ENCODE results near the gene GOLGA8K. TPM values are rescaled to one million over a fixed set of nuclear protein-coding genes. Genes with fewer than 3 reads are reported as not detected.
"Not testable (repeated sequence)": the region's sequence is repeated elsewhere in the genome, so short reads cannot be mapped to it uniquely, and the experiment has no call there.

The GOLGA8K gene
- total and polyA plus RNA-seq, 2 of the 8 experiments (the other 6 are each of a cell fraction or from before 2014, with no cell fraction given): 0.47 to 1.3 TPM

- H3K79me1 ChIP-seq (ENCODE audit: low read depth, low read length); H3K23me2 ChIP-seq (ENCODE audit: low read depth, low read length); H3K9me3 ChIP-seq (ENCODE audit: insufficient read depth in 2 of 2, low read depth in 1 of 2, low read length in 1 of 2); FAIRE-seq; H2BK5ac ChIP-seq (ENCODE audit: low read depth, low read length); CTCF ChIA-PET (ENCODE audit: partially characterized antibody); H3K4me3 ChIP-seq (ENCODE audit: extremely low read depth in 1 of 4, insufficient read depth in 2 of 4, low read depth in 3 of 4, low read length in 4 of 4); H3K56ac ChIP-seq (replicated peaks; ENCODE audit: insufficient read length, low read depth, low read length); H2BK12ac ChIP-seq (ENCODE audit: low read depth, low read length); H3K79me2 ChIP-seq (ENCODE audit: control insufficient read depth in 1 of 2, insufficient read depth in 2 of 2, low read length in 2 of 2); H4K5ac ChIP-seq (ENCODE audit: insufficient read length, low read depth, low read length); H3K4me2 ChIP-seq (ENCODE audit: insufficient read depth in 1 of 2, low read depth in 2 of 2, low read length in 2 of 2); H4K91ac ChIP-seq (replicated peaks; ENCODE audit: insufficient read length, low read length); H3K18ac ChIP-seq (ENCODE audit: extremely low read depth, low read length); H2BK20ac ChIP-seq (ENCODE audit: low read length); H2AK5ac ChIP-seq (ENCODE audit: low read depth, low read length); H2BK120ac ChIP-seq (replicated peaks; ENCODE audit: low read depth, low read length); H3K9ac ChIP-seq (replicated peaks in 1 of 4; ENCODE audit: extremely low read depth in 1 of 4, low read depth in 3 of 4, low read length in 3 of 4); H2AFZ ChIP-seq (ENCODE audit: low read length); H3K27me3 ChIP-seq (replicated peaks in 1 of 4; ENCODE audit: control insufficient read depth in 3 of 4, extremely low read depth in 1 of 4, insufficient read depth in 3 of 4, low read length in 3 of 4); H3K27ac ChIP-seq (ENCODE audit: low read depth, low read length); H3K23ac ChIP-seq (ENCODE audit: insufficient read length); H3K36me3 ChIP-seq (ENCODE audit: control insufficient read depth in 2 of 4, insufficient read depth in 4 of 4, low read length in 3 of 4); H4K20me1 ChIP-seq (replicated peaks in 1 of 2; ENCODE audit: control insufficient read depth in 1 of 2, insufficient read depth in 2 of 2, low read length in 2 of 2); H4K8ac ChIP-seq (ENCODE audit: extremely low read depth, insufficient read depth, low read length); H3K4me1 ChIP-seq (replicated peaks in 1 of 4; ENCODE audit: control insufficient read depth in 3 of 4, insufficient read depth in 4 of 4, low read length in 3 of 4); H2BK15ac ChIP-seq (ENCODE audit: low read length); DNase-seq (ENCODE audit: low read depth in 1 of 2, low spot score in 2 of 2); H3K14ac ChIP-seq (ENCODE audit: insufficient read length); H3K4ac ChIP-seq (replicated peaks; ENCODE audit: insufficient read length, low read depth, low read length); POLR2A ChIA-PET (ENCODE audit: partially characterized antibody): not testable (repeated sequence)
- WGBS, 2 experiments (ENCODE audit: extremely low coverage in 1 of 2, insufficient coverage in 1 of 2, insufficient read length in 1 of 2, insufficient replicate concordance in 2 of 2, low coverage in 1 of 2, low lambda C conversion rate in 2 of 2, missing lambda C conversion rate in 1 of 2): no CpG with 5 or more reads among the region's 14 CpGs
Measured at GRCh38 chr15:32388050-32388648, 14.9 kb downstream of the GOLGA8K start.

GRCh38 chr15:32385823-32386495 lies 17.1 kb downstream of the GOLGA8K start:
- H3K79me2 ChIP-seq (ENCODE audit: control insufficient read depth in 1 of 2, insufficient read depth in 2 of 2, low read length in 2 of 2); H3K4me3 ChIP-seq (ENCODE audit: extremely low read depth in 1 of 4, insufficient read depth in 2 of 4, low read depth in 3 of 4, low read length in 4 of 4); FAIRE-seq; DNase-seq (ENCODE audit: low read depth in 1 of 2, low spot score in 2 of 2); H3K4me2 ChIP-seq (ENCODE audit: insufficient read depth in 1 of 2, low read depth in 2 of 2, low read length in 2 of 2); CTCF ChIA-PET (ENCODE audit: partially characterized antibody); H2BK12ac ChIP-seq (ENCODE audit: low read depth, low read length); H4K20me1 ChIP-seq (replicated peaks in 1 of 2; ENCODE audit: control insufficient read depth in 1 of 2, insufficient read depth in 2 of 2, low read length in 2 of 2); H3K23me2 ChIP-seq (ENCODE audit: low read depth, low read length); H3K4me1 ChIP-seq (replicated peaks in 1 of 4; ENCODE audit: control insufficient read depth in 3 of 4, insufficient read depth in 4 of 4, low read length in 3 of 4); H3K9ac ChIP-seq (replicated peaks in 1 of 4; ENCODE audit: extremely low read depth in 1 of 4, low read depth in 3 of 4, low read length in 3 of 4); H3K27ac ChIP-seq (ENCODE audit: low read depth, low read length); H3K79me1 ChIP-seq (ENCODE audit: low read depth, low read length); H2BK15ac ChIP-seq (ENCODE audit: low read length); POLR2A ChIA-PET (ENCODE audit: partially characterized antibody); H3K27me3 ChIP-seq (replicated peaks in 1 of 4; ENCODE audit: control insufficient read depth in 3 of 4, extremely low read depth in 1 of 4, insufficient read depth in 3 of 4, low read length in 3 of 4); H3K36me3 ChIP-seq (ENCODE audit: control insufficient read depth in 2 of 4, insufficient read depth in 4 of 4, low read length in 3 of 4); H2AK5ac ChIP-seq (ENCODE audit: low read depth, low read length); H3K18ac ChIP-seq (ENCODE audit: extremely low read depth, low read length); H3K23ac ChIP-seq (ENCODE audit: insufficient read length); H4K8ac ChIP-seq (ENCODE audit: extremely low read depth, insufficient read depth, low read length); H2BK5ac ChIP-seq (ENCODE audit: low read depth, low read length); H3K56ac ChIP-seq (replicated peaks; ENCODE audit: insufficient read length, low read depth, low read length); H3K14ac ChIP-seq (ENCODE audit: insufficient read length); H4K91ac ChIP-seq (replicated peaks; ENCODE audit: insufficient read length, low read length); H2BK120ac ChIP-seq (replicated peaks; ENCODE audit: low read depth, low read length); H2BK20ac ChIP-seq (ENCODE audit: low read length); H3K4ac ChIP-seq (replicated peaks; ENCODE audit: insufficient read length, low read depth, low read length); H3K9me3 ChIP-seq (ENCODE audit: insufficient read depth in 2 of 2, low read depth in 1 of 2, low read length in 1 of 2); H4K5ac ChIP-seq (ENCODE audit: insufficient read length, low read depth, low read length); H2AFZ ChIP-seq (ENCODE audit: low read length): not testable (repeated sequence)
- WGBS, 2 experiments (ENCODE audit: extremely low coverage in 1 of 2, insufficient coverage in 1 of 2, insufficient read length in 1 of 2, insufficient replicate concordance in 2 of 2, low coverage in 1 of 2, low lambda C conversion rate in 2 of 2, missing lambda C conversion rate in 1 of 2): no CpG with 5 or more reads among the region's 13 CpGs

Data from H1 (cell line).